ENCODE measurements around the gene GLYAT.

GLYAT gene

GRCh38 chr11:58768137-58768536 lies 36.4 kb upstream of the GLYAT start:
- Histone ChIP-seq H3K79me2 (ENCODE audit: low read length) (no peaks in the 10 kb centered on the region), H4K20me1 (ENCODE audit: insufficient read depth, low read length) (no peaks in the 10 kb centered on the region), H3K4me3 (ENCODE audit: low read length) (no peak overlapping the region), H3K27ac (ENCODE audit: low read length) (no peak overlapping the region), H3K27me3 (ENCODE audit: low read depth, low read length) (peaks cover 3% of the 10 kb centered on the region; the same call in 1 of the 2 replicates), H3K4me1 (ENCODE audit: low read length) (no peaks in the 10 kb centered on the region), H3K36me3 (replicated peaks; ENCODE audit: low read depth, low read length) (no peaks in the 10 kb centered on the region), H3K4me2 (ENCODE audit: low read length) (no peak overlapping the region), H2AFZ (ENCODE audit: low read depth, low read length) (no peak overlapping the region), H3K9ac (ENCODE audit: low read length) (no peak overlapping the region), H3K9me3 (ENCODE audit: insufficient read depth, low read length) (no peaks in the 10 kb centered on the region)
- no peak for TF ChIP-seq CTCF (IDR thresholded peaks at IDR 0.05; ENCODE audit: low read depth, low read length)

- TF ChIP-seq CTCF (IDR thresholded peaks at IDR 0.05; ENCODE audit: low read depth, low read length) (no peak), EZH2phosphoT487 (IDR thresholded peaks at IDR 0.05; ENCODE audit: low read depth) (no peak)
- Histone ChIP-seq H3K4me1 (ENCODE audit: low read length) (no peaks in the 10 kb centered on the region), H3K9me3 (ENCODE audit: insufficient read depth, low read length) (no peaks in the 10 kb centered on the region)
These were observed 33.3 kb upstream of the GLYAT start for GRCh38 chr11:58765078-58765477.

GRCh38 chr11:58763120-58763490 lies 31.4 kb upstream of the GLYAT start:
- Histone ChIP-seq H3K27me3 (ENCODE audit: low read depth, low read length) (no peaks in the 10 kb centered on the region), H2AFZ (ENCODE audit: low read depth, low read length) (no peak overlapping the region), H3K27ac (ENCODE audit: low read length) (no peak overlapping the region), H3K9me3 (ENCODE audit: insufficient read depth, low read length) (no peaks in the 10 kb centered on the region), H3K36me3 (replicated peaks; ENCODE audit: low read depth, low read length) (no peaks in the 10 kb centered on the region), H3K4me3 (ENCODE audit: low read length) (no peak overlapping the region), H3K4me2 (ENCODE audit: low read length) (no peak overlapping the region), H3K9ac (ENCODE audit: low read length) (no peak overlapping the region), H3K79me2 (ENCODE audit: low read length) (no peaks in the 10 kb centered on the region), H4K20me1 (ENCODE audit: insufficient read depth, low read length) (no peaks in the 10 kb centered on the region), H3K4me1 (ENCODE audit: low read length) (no peaks in the 10 kb centered on the region)
- TF ChIP-seq CTCF (IDR thresholded peaks at IDR 0.05; ENCODE audit: low read depth, low read length) = no peak
- no peak for TF ChIP-seq EZH2phosphoT487 (IDR thresholded peaks at IDR 0.05; ENCODE audit: low read depth)

More at GRCh38 chr11:58765078-58765477, 33.3 kb upstream of the GLYAT start:
- Histone ChIP-seq H4K20me1 (ENCODE audit: insufficient read depth, low read length) (no peaks in the 10 kb centered on the region), H3K27ac (ENCODE audit: low read length) (no peak overlapping the region), H3K9ac (ENCODE audit: low read length) (no peak overlapping the region), H3K4me3 (ENCODE audit: low read length) (no peak overlapping the region), H3K27me3 (ENCODE audit: low read depth, low read length) (peaks cover 3% of the 10 kb centered on the region; the same call in 1 of the 2 replicates), H3K79me2 (ENCODE audit: low read length) (no peaks in the 10 kb centered on the region), H3K36me3 (replicated peaks; ENCODE audit: low read depth, low read length) (no peaks in the 10 kb centered on the region), H2AFZ (ENCODE audit: low read depth, low read length) (no peak overlapping the region), H3K4me2 (ENCODE audit: low read length) (no peak overlapping the region)

- Histone ChIP-seq H3K4me1 (ENCODE audit: low read length) (no peaks in the 10 kb centered on the region), H3K4me3 (ENCODE audit: low read length) (no peak overlapping the region), H3K27ac (ENCODE audit: low read length) (no peak overlapping the region), H3K27me3 (ENCODE audit: low read depth, low read length) (no peaks in the 10 kb centered on the region), H4K20me1 (ENCODE audit: insufficient read depth, low read length) (no peaks in the 10 kb centered on the region), H3K9ac (ENCODE audit: low read length) (no peak overlapping the region), H3K79me2 (ENCODE audit: low read length) (no peaks in the 10 kb centered on the region), H2AFZ (ENCODE audit: low read depth, low read length) (no peak overlapping the region), H3K4me2 (ENCODE audit: low read length) (no peak overlapping the region), H3K36me3 (replicated peaks; ENCODE audit: low read depth, low read length) (no peaks in the 10 kb centered on the region), H3K9me3 (ENCODE audit: insufficient read depth, low read length) (no peaks in the 10 kb centered on the region)
- TF ChIP-seq CTCF (IDR thresholded peaks at IDR 0.05; ENCODE audit: low read depth, low read length) = no peak
- no peak for TF ChIP-seq EZH2phosphoT487 (IDR thresholded peaks at IDR 0.05; ENCODE audit: low read depth)
These were observed 30.8 kb upstream of the GLYAT start for GRCh38 chr11:58762284-58763119.
